Left lung (tissue), 10 donors: ENCODE data around the gene PKP4. TPM values are rescaled to one million over a fixed set of nuclear protein-coding genes. Genes with fewer than 3 reads are reported as not detected.

Source experiments
- ATAC-seq: fragments of 200-7000 bp; cut with Tn5 transposase; one replicate; pipeline ENCODE4 v1.9.1; 2020; ENCODE audit warnings: moderate library complexity
- DNase-seq, 4 donors: peaks; one replicate each; pipeline ENCODE4 v3.0.0-alpha.2; 2013 to 2020
- H3K27ac ChIP-seq, 2 donors: fragments of 200-600 bp; sonication (generic) in 1 of 2; one replicate each; pipeline versions ENCODE4 v1.5.0 to v1.8.0; 2020 to 2021
- H3K27me3 ChIP-seq, 2 donors: fragments of 200-600 bp; sonication (generic) in 1 of 2; one replicate each; pipeline versions ENCODE4 v1.5.0 to v1.8.0; 2020 to 2021
- H3K36me3 ChIP-seq, 2 donors: fragments of 200-600 bp; sonication (generic) in 1 of 2; one replicate each; pipeline versions ENCODE4 v1.5.0 to v1.8.0; 2020 to 2021
- H3K4me1 ChIP-seq, 2 donors: fragments of 200-600 bp; one replicate each; pipeline ENCODE4 v1.8.0; 2021
- H3K4me3 ChIP-seq, 2 donors: fragments of 200-600 bp; sonication (generic) in 1 of 2; one replicate each; pipeline versions ENCODE4 v1.5.0 to v1.8.0; 2020 to 2021; ENCODE audit warnings: mild to moderate bottlenecking in 1 of 2
- H3K9me3 ChIP-seq, 2 donors: fragments of 200-600 bp; sonication (generic) in 1 of 2; one replicate each; pipeline versions ENCODE4 v1.5.0 to v1.8.0; 2020 to 2021
- CTCF ChIP-seq, 2 donors: fragments of 200-600 bp; sonication (generic) in 1 of 2; IDR thresholded peaks; one replicate each; pipeline versions ENCODE4 v1.5.0 to v1.8.0; 2021; ENCODE audit warnings: antibody characterized with exemption in 2 of 2
- intact Hi-C, 2 donors: fragments of 100-400 bp; cut with DNase I; formaldehyde crosslinking; loops; one replicate each; pipeline versions ENCODE4 v1.11.2 to v1.14.2; 2022
- polyA plus RNA-seq, 6 donors: library from polyadenylated mRNA; unstranded; fragments of 120-200 nt; gene quantifications; one replicate each; pipeline ENCODE4 v1.2.1, GENCODE V29; 2013; ENCODE audit not compliant: insufficient read length in 6 of 6
- total RNA-seq, 2 donors: library from RNA; stranded (reverse); fragmentation: NEBNext Ultra II Directional; extraction: Animal tissue kit (Norgen Biotek cat#: 25700); gene quantifications; one replicate each; pipeline ENCODE4 v1.2.1, GENCODE V29; 2021
- donor health status: DM: no; HTN: yes; CAD: no.
- donor health status: DM: no; HTN: no; CAD: no.

PKP4 gene
- total and polyA plus RNA-seq, 8 donors = 48.3 to 129 (median 110) TPM

GRCh38 chr2:158725441-158725891 is 268.7 kb downstream of the PKP4 start:
- DNase-seq = no peak
- no peaks in the 10 kb centered on the region for H3K36me3 ChIP-seq
- intact Hi-C loops = no loop called here
- no peak overlapping the region for H3K27ac ChIP-seq
- no peaks in the 10 kb centered on the region for H3K9me3 ChIP-seq
- no peak overlapping the region for H3K4me3 ChIP-seq
- peaks cover 15 to 17% of the 10 kb centered on the region in 2 donors for H3K4me1 ChIP-seq
- ATAC-seq = no peak
- no peak for TF ChIP-seq CTCF (IDR thresholded peaks at IDR 0.05)
- no peaks in the 10 kb centered on the region for H3K27me3 ChIP-seq

GRCh38 chr2:158726911-158727592 is 270.3 kb downstream of the PKP4 start:
- no peaks in the 10 kb centered on the region for H3K36me3 ChIP-seq
- intact Hi-C loops = no loop called here
- H3K9me3 ChIP-seq = no peaks in the 10 kb centered on the region
- H3K27ac ChIP-seq = no peak overlapping the region
- H3K27me3 ChIP-seq = no peaks in the 10 kb centered on the region
- ATAC-seq (no peak), DNase-seq (no peak)
- H3K4me3 ChIP-seq = no peak overlapping the region
- H3K4me1 ChIP-seq = peaks cover 15 to 17% of the 10 kb centered on the region in 2 donors
- TF ChIP-seq CTCF (IDR thresholded peaks at IDR 0.05) = no peak

GRCh38 chr2:158728422-158728821 is 271.7 kb downstream of the PKP4 start:
- no peak for TF ChIP-seq CTCF (IDR thresholded peaks at IDR 0.05)
- DNase-seq (no peak), ATAC-seq (no peak)
- H3K9me3 ChIP-seq = no peaks in the 10 kb centered on the region
- no peaks in the 10 kb centered on the region for H3K36me3 ChIP-seq
- H3K4me3 ChIP-seq = no peak overlapping the region
- intact Hi-C loops = no loop called here
- no peak overlapping the region for H3K27ac ChIP-seq
- H3K4me1 ChIP-seq = peaks cover 3 to 8% of the 10 kb centered on the region in 2 donors
- H3K27me3 ChIP-seq = no peaks in the 10 kb centered on the region

- TF ChIP-seq CTCF (IDR thresholded peaks at IDR 0.05) = no peak
- no peak for ATAC-seq
Measured at GRCh38 chr2:158729451-158729850, 272.7 kb downstream of the PKP4 start.

GRCh38 chr2:158729873-158730620 is 273.3 kb downstream of the PKP4 start:
- ATAC-seq = no peak
- intact Hi-C loops = no loop called here
- Histone ChIP-seq H3K4me3 (no peak overlapping the region), H3K27me3 (no peaks in the 10 kb centered on the region), H3K4me1 (no peaks in the 10 kb centered on the region), H3K36me3 (no peaks in the 10 kb centered on the region), H3K27ac (no peak overlapping the region), H3K9me3 (no peaks in the 10 kb centered on the region)
- DNase-seq = no peak
- TF ChIP-seq CTCF (IDR thresholded peaks at IDR 0.05) = no peak

More at GRCh38 chr2:158729451-158729850, 272.7 kb downstream of the PKP4 start:
- no peaks in the 10 kb centered on the region for H3K9me3 ChIP-seq
- H3K36me3 ChIP-seq = no peaks in the 10 kb centered on the region
- DNase-seq = no peak
- H3K4me3 ChIP-seq = no peak overlapping the region
- intact Hi-C loops = no loop called here
- H3K27ac ChIP-seq = no peak overlapping the region
- H3K27me3 ChIP-seq = no peaks in the 10 kb centered on the region
- peaks cover 0 to 2% of the 10 kb centered on the region in 2 donors for H3K4me1 ChIP-seq
